OCI-LY1 (cell line): ENCODE results near the gene ADAMTS9.

Experiments
- EZH2 ChIP-seq: fragments of 200-600 bp; sonication (generic), shearing (Covaris generic); IDR thresholded peaks from 2 replicates; pipeline ENCODE4 v1.8.0; 2017; ENCODE audit warnings: borderline replicate concordance, mixed run types, mild to moderate bottlenecking, antibody characterized with exemption, low read length, moderate library complexity, mixed read lengths
- TF ChIP-seq, protein P1 (sequence below): fragments of 200-600 bp; sonication (generic), shearing (Covaris generic); IDR thresholded peaks from 2 replicates; pipeline ENCODE4 v1.5.1; 2017; ENCODE audit warnings: mild to moderate bottlenecking, antibody characterized with exemption, low read length, moderate library complexity, mixed read lengths

DNA sequence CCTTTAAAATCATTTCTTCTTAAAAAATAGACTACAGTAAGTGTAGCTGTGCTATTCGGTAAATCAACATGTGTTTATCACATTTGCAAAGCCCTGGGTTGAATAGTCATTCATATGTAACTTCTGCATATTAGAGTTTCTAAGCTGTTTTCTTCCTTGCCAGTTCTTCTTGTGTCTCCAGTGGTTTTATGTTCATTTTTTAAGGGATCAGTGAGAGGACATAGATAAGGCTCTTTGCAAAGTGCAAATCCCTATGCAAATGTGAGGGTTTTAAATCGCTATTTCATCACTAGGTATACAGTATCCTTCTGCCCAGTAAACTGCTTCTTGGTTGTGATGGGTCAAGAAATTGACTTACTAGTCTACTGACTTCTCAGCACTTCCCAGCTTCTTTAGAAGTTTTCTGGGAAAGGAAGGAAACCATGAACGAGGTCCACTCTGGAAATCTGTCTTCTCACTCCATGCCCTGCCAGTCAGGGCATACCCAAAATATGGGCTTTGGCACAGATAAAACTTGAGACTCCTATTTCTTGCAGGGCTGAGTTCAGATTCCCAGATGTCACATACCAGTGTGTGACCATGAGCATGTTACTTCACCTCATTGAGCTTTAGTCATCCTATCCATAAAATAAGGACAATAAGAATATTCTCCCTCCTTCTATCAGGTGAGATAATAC is 38.8 kb upstream of the ADAMTS9 start:
- TF ChIP-seq, protein P1, sequence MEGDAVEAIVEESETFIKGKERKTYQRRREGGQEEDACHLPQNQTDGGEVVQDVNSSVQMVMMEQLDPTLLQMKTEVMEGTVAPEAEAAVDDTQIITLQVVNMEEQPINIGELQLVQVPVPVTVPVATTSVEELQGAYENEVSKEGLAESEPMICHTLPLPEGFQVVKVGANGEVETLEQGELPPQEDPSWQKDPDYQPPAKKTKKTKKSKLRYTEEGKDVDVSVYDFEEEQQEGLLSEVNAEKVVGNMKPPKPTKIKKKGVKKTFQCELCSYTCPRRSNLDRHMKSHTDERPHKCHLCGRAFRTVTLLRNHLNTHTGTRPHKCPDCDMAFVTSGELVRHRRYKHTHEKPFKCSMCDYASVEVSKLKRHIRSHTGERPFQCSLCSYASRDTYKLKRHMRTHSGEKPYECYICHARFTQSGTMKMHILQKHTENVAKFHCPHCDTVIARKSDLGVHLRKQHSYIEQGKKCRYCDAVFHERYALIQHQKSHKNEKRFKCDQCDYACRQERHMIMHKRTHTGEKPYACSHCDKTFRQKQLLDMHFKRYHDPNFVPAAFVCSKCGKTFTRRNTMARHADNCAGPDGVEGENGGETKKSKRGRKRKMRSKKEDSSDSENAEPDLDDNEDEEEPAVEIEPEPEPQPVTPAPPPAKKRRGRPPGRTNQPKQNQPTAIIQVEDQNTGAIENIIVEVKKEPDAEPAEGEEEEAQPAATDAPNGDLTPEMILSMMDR = no peak
- TF ChIP-seq EZH2 = no peak
